Neural progenitor cell (in vitro differentiated cells): ENCODE results near the gene COG5.

Experiments used
- CTCF ChIP-seq: fragments of 200-600 bp; sonication (generic); IDR thresholded peaks from 2 replicates; pipeline ENCODE4 v1.5.1; 2017; ENCODE audit warnings: antibody characterized with exemption, mild to moderate bottlenecking
- EZH2 ChIP-seq: fragments of 200-600 bp; sonication (generic); IDR thresholded peaks from 2 replicates; pipeline ENCODE4 v1.6.1; 2017; ENCODE audit warnings: antibody characterized with exemption, mild to moderate bottlenecking, moderate library complexity

GRCh38 chr7:107492875-107493274 is 70.8 kb downstream of the COG5 start:
- no peak for TF ChIP-seq CTCF
- TF ChIP-seq EZH2 = no peak
